CD4-positive, alpha-beta T cell treated with Interleukin-17A for 4 hours (primary cell): ENCODE data around the gene NELFE.
A peak's percentile ranks its signal among the peaks of the same experiment; 100 is the strongest.
"Not testable (repeated sequence)": the region's sequence is repeated elsewhere in the genome, so short reads cannot be mapped to it uniquely, and the experiment has no call there.

Source experiments
- DNase-seq: peaks from one replicate; pipeline ENCODE4 v3.0.0-alpha.2; 2020; ENCODE audit warnings: mixed read lengths

The NELFE gene

DNA sequence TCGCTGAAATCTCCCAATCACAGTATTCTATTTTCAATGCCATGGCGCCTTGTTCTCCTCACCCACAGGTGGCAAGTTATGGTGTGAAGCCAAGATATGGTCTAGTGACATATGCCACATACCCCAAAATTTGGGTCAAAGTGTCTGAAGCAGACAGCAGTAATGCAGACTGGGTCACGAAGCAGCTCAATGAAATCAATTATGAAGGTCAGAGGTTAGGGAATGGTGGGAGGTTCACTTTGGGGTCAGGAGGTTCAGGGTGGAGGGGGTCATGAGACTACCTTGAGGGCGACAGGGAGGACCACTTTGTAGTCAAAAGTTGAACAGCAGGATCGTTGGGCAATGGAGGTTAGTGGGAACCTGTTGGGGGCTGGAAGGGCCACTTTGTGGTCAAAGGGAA, 10.5 kb downstream of the NELFE start:
- no peak for DNase-seq

DNA sequence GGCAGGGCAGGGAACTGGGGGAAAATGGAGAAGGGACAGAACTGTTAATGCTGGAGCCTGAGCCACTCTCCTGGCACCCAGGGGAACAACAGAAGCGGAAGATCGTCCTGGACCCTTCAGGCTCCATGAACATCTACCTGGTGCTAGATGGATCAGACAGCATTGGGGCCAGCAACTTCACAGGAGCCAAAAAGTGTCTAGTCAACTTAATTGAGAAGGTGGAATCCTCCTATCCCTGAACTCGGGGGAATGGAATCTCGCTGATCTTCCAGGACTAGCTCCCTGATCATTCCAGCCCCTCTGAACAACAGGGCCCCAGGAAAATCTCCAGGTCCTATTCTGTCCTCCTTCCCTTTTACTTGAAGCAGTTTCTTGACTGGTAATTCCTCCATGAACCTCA, 10.9 kb downstream of the NELFE start:
- DNase-seq = no peak

DNA sequence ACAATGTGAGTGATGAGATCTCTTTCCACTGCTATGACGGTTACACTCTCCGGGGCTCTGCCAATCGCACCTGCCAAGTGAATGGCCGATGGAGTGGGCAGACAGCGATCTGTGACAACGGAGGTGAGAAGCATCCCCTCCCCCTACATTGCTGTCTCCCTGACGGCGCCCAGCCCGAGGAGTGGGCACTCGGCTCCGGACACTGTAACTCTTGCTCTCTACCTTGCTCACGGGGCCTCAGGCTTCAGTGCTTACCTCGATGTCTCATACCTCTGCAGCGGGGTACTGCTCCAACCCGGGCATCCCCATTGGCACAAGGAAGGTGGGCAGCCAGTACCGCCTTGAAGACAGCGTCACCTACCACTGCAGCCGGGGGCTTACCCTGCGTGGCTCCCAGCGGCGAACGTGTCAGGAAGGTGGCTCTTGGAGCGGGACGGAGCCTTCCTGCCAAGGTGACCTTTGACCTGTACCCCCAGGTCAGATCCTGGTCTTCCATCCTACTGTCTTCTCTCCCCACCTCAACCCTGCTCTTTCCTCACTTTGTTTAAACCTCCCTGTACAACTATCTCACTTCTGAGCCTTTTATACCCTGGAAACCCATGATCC, 11.6 kb downstream of the NELFE start:
- DNase-seq = no peak

GRCh38 chr6:31946370-31946885, 12.3 kb downstream of the NELFE start:
- DNase-seq = no peak

DNA sequence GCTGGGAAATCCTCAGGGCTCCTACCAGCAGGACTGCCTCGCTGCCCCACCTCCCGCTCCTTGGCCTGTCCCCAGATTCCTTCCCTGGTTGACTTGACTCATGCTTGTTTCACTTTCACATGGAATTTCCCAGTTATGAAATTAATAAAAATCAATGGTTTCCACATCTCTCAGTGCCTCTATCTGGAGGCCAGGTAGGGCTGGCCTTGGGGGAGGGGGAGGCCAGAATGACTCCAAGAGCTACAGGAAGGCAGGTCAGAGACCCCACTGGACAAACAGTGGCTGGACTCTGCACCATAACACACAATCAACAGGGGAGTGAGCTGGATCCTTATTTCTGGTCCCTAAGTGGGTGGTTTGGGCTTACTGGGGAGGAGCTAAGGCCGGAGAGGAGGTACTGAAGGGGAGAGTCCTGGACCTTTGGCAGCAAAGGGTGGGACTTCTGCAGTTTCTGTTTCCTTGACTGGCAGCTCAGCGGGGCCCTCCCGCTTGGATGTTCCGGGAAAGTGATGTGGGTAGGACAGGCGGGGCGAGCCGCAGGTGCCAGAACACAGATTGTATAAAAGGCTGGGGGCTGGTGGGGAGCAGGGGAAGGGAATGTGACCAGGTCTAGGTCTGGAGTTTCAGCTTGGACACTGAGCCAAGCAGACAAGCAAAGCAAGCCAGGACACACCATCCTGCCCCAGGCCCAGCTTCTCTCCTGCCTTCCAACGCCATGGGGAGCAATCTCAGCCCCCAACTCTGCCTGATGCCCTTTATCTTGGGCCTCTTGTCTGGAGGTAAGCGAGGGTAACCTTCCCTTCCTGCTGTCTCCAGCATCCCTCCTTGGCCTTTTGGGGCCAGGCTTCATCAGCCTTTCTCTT, 13.0 kb downstream of the NELFE start, which contains the start of gene CFB:
TSS of gene CFB (plus strand) at position 589 of the 863 bp plus-strand sequence. CDS start at position 716, 127 bp downstream.
- DNase-seq = no peak

- no peak for DNase-seq
Measured at GRCh38 chr6:31945154-31945506, 13.6 kb downstream of the NELFE start.

DNA sequence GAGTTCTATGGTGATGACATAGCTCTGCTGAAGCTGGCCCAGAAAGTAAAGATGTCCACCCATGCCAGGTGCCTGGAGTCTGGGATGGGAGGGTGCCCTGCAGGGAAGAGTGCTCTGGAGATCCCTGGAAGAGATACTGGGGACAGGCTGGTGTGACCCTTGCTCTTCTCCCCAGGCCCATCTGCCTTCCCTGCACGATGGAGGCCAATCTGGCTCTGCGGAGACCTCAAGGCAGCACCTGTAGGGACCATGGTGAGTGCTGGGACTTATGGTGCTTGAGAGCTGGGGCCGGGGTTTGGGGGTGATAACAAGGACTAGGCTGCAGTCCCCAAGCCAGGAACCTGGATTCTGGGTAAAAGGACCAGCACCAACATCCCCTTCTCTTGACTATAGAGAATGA, 15.0 kb downstream of the NELFE start:
- DNase-seq = no peak

DNA sequence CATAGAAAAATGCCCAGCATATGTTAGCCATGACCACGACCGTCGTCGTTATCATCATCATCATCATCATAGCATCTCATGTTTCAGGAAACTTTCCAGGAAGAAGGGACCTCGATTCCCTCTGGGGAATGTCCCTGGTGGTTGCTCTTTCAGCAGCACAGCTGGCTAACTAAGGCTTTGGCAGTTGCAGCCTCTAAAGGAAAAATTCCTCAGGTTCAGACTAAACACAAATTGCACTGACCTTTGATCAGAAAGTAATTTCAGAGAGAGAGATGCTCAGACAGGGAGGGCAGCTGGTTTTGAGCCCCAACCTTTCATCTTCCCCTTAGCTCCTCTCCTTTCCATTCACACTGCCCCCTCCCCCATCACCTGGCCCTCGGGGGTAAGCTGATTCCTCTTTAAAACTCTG, 18.5 kb downstream of the NELFE start:
- no peak for DNase-seq

GRCh38 chr6:31935823-31936222, 22.9 kb downstream of the NELFE start:
- no peak for DNase-seq

- DNase-seq = no peak
Measured at GRCh38 chr6:31935021-31935420, 23.8 kb downstream of the NELFE start.

GRCh38 chr6:31933537-31933936, 25.2 kb downstream of the NELFE start:
- DNase-seq = no peak

DNA sequence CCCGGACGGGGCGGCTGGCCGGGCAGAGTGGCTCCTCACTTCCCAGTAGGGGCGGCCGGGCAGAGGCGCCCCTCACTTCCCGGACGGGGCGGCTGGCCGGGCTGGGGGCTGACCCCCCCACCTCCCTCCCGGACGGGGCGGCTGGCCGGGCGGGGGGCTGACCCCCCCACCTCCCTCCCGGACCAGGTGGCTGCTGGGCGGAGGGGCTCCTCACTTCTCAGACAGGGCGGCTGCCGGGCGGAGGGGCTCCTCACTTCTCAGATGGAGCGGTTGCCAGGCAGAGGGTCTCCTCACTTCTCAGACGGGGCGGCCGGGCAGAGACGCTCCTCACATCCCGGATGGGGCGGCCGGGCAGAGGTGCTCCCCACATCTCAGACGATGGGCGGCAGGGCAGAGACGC, 26.6 kb downstream of the NELFE start:
- DNase-seq = not testable (repeated sequence)

DNA sequence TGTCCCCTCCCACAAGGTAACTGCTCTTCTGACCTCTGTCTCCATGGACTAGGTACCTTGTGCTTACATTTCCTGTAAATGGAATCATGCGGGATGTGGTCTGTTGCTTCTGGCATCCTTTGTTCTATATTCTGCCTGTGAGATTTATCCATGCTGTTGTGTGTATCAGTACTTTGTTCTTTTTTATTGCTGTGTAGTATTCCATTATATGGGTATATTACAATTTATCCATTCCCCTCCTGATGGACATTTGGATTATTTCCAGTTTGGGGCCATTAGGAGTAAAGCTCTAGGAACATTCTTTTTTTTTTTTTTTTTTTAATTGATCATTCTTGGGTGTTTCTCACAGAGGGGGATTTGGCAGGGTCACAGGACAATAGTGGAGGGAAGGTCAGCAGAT, 27.8 kb downstream of the NELFE start:
- no peak for DNase-seq

GRCh38 chr6:31928672-31928939, 30.2 kb downstream of the NELFE start:
- DNase-seq = no peak

- no peak for DNase-seq
Measured at GRCh38 chr6:31927863-31928671, 30.7 kb downstream of the NELFE start.

DNA sequence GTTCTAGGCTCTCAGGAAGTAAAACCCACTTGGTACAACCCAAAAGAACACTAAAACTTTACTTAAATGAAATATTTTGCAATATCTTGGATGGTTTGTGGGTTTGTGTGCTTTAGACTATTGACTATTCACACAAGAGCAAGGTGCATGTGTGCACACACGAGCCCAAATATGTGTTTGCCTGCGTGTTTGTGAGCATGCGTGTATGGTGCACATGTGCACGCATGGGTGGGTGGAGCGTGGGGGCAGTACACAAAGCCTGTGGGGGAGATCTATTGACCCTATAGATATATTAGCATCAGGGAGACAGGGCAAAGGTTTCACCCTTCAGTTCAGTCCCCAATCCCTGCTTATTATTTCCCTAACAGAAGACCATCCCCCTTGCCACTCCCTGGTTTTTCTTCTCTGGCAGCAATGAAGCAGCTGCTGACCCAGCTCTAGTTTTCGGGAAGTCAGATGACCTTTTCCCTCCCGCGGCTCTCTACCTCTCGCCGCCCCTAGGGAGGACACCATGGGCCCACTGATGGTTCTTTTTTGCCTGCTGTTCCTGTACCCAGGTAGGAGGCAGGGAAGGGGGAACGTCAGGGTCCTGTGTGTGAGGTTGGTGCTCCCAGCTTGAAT, 31.4 kb downstream of the NELFE start, which contains the start of gene C2:
TSS of gene C2 (plus strand) at position 476 of the 621 bp plus-strand sequence. CDS start at position 512, 36 bp downstream.
- DNase-seq = no peak

- peak; percentile 48 for DNase-seq
Measured at GRCh38 chr6:31922942-31923341, 35.8 kb downstream of the NELFE start.

- DNase-seq = no peak
Measured at GRCh38 chr6:31920811-31921210, 38.0 kb downstream of the NELFE start.

DNA sequence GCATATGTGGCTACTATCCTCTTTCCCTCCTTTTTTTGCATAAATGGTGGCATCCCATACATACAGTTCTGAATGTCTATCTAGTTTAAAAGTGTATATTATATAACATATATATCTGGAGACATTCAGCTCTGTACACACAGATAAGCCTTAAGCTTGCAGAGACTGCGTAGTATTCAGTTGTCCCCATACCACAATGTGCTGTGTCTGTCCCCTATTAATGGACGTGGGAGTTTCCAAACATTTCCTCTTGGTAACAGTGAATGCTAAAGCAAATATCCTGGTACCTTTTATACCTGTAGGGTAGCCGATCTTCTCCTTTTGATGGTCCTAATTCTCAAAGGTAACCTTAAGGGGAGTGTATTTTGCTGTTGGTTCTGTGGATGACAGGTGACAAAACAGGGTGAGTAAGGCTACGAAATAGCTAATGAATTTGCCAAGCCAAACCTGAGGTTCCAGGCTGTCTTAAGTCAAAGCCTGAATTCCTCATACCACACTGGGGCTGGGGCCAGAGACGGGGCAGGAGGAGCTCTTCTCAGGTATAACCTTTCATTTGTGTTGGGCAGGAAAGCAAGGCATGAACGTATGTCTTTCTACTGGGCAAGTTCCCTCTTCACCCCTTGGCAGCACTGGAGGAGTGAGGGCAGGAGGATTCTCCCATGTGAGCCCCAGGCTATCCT, 39.0 kb downstream of the NELFE start:
- no peak for DNase-seq

DNA sequence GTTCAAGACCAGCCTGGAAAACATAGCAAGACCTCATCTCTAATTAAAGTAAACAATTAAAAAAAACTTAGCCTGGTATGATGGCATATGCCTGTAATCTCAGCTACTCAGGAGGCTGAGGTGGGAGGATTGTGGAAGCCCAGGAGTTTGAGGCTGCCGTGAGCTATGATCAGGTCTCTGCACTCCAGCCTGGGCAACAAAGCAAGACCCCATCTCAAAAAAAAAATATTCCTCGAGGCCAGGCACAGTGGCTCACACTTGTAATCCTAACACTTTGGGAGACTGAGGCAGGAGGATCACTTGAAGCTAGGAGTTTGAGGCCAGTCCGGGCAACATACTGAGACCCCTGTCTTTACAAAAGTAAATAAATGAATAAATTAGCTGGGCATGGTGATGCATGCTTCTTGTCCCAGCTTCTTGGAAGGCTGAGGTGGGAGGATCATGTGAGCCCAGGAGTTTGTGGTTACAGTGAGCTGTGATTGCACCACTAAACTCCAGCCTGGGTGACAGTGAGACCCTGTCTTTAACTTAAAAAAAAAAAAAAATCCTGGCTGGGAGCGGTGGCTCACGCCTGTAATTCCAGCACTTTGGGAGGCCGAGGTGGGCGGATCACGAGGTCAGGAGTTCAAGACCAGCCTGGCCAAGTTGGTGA, 40.6 kb downstream of the NELFE start:
- DNase-seq = no peak

GRCh38 chr6:31915756-31916155, 43.0 kb downstream of the NELFE start:
- DNase-seq = no peak

DNA sequence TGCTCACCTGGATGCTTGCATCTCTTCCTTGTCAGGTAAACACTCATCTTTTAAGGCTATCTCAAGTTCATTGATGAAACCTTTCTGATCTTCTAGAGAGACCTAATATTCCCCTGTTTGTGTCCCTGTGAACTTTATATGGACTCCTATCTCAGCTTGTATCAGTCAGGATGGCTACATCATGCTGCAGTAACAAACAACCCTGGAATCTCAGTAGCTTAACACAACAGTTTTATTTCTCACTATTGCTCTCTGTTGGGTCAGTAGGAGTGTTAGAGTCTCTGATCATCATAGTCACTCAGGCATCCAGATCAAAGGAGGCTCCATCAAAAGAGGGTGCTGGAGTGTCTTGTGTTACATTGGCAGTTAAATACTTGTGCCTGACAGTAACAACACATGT, 43.4 kb downstream of the NELFE start:
- no peak for DNase-seq
